Transverse colon (tissue), 3 donors: ENCODE data around the gene CCRL2.

Source experiments
- POLR2A ChIP-seq: fragments of 450-650 bp; IDR thresholded peaks from one replicate; pipeline ENCODE4 v1.6.1; 2016; ENCODE audit warnings: antibody characterized with exemption, mild to moderate bottlenecking, moderate library complexity
- TF ChIP-seq, protein P1 (sequence below), 5 experiments: fragments of 200-600 bp in 3 of 5; fragments of 450-650 bp in 2 of 5; sonication (generic) in 3 of 5; IDR thresholded peaks; 1 replicate in 2 of 5; 2 replicates in 3 of 5; pipeline ENCODE4 v1.5.1; 2016 to 2017; ENCODE audit warnings: antibody characterized with exemption in 5 of 5, inconsistent platforms in 3 of 5, mild to moderate bottlenecking in 2 of 5, moderate library complexity in 1 of 5

DNA sequence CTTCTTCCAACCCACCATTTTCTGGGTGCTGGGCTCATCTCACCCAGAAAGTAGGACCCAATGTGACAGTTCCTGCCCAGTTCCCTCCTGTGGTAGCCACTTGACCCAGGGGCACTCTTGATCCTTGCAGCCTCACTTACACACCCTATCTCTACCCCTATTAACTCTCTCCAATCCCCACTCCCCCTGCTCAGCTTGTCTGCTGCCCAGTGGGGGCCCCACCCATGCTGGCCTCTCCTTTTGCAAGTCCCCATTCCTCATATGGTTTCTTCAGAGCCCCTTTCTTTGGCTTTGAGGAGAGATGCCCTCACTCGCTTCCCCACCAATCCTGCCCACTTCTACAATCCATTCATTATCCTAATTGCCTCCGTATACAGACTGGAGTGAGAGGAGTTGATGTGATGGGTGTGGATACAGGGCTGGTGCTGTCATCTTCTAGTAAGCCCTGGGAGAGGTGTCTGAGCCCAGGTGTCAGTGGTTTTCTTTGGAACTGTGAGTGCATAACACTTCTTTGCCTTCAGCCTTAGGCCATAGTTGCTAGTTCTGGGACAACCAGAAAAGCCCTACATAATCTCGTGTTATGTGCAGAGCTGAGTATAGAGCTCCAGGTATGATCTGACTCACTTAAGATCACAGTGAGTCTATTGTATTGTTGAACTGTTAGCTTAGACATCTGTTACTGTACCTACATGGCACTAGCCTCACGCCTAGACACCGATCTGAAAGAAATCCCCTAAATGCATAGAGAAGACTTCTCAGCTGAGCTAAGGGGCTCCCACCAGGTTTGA, 41.1 kb upstream of the CCRL2 start:
- TF ChIP-seq, protein P1, sequence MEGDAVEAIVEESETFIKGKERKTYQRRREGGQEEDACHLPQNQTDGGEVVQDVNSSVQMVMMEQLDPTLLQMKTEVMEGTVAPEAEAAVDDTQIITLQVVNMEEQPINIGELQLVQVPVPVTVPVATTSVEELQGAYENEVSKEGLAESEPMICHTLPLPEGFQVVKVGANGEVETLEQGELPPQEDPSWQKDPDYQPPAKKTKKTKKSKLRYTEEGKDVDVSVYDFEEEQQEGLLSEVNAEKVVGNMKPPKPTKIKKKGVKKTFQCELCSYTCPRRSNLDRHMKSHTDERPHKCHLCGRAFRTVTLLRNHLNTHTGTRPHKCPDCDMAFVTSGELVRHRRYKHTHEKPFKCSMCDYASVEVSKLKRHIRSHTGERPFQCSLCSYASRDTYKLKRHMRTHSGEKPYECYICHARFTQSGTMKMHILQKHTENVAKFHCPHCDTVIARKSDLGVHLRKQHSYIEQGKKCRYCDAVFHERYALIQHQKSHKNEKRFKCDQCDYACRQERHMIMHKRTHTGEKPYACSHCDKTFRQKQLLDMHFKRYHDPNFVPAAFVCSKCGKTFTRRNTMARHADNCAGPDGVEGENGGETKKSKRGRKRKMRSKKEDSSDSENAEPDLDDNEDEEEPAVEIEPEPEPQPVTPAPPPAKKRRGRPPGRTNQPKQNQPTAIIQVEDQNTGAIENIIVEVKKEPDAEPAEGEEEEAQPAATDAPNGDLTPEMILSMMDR (IDR thresholded peaks at IDR 0.05) = no peak
- TF ChIP-seq POLR2A = no peak
